Epithelial cell of proximal tubule (primary cell): Measurements from ENCODE around the gene C2orf76. TPM values are rescaled to one million over a fixed set of nuclear protein-coding genes. Genes with fewer than 3 reads are reported as not detected.
A peak's percentile ranks its signal among the peaks of the same experiment; 100 is the strongest.

Experiments
- DNase-seq: peaks from one replicate; pipeline ENCODE4 v3.0.0-alpha.2; 2011; ENCODE audit warnings: low read depth
- H3K4me3 ChIP-seq: 2 replicates; pipeline ENCODE4 v1.5.1; 2011; ENCODE audit warnings: low read depth, mild to moderate bottlenecking, low read length
- CTCF ChIP-seq: conservative IDR thresholded peaks from 2 replicates; pipeline ENCODE4 v1.5.1; 2012; ENCODE audit warnings: low read depth, mild to moderate bottlenecking, low read length
- total RNA-seq: library from RNA; depleted of rRNA; stranded (reverse); fragments of >200 nt; gene quantifications from 2 replicates; pipeline ENCODE4 v1.2.3, GENCODE V29; 2015

Gene C2orf76
- total RNA-seq, 1 donor from 2014 or later, result 9.3 TPM

GRCh38 chr2:119253760-119254600 is 112.7 kb downstream of the C2orf76 start:
- no peak for DNase-seq
- no peak for TF ChIP-seq CTCF
- no peak overlapping the region for H3K4me3 ChIP-seq

- no peak for TF ChIP-seq CTCF
- DNase-seq, result peak; percentile 20
- no peak overlapping the region for H3K4me3 ChIP-seq
These were observed 113.4 kb downstream of the C2orf76 start for GRCh38 chr2:119253114-119253702.

Other genes with a start within 250 kb of the C2orf76 start
- not detected in 2 replicates for gene C1QL2, start 208.1 kb downstream of the C2orf76 start, total RNA-seq
- gene STEAP3, start 143.0 kb downstream of the C2orf76 start, total RNA-seq, result 27.8 and 35.1 TPM in 2 replicates
- 134 and 238 TPM in 2 replicates for gene DBI, start 143 bp upstream of the C2orf76 start, total RNA-seq
- gene TMEM37, start 65.0 kb upstream of the C2orf76 start, total RNA-seq, result 0.36 and 1.2 TPM in 2 replicates
- gene SCTR, start 157.6 kb upstream of the C2orf76 start, total RNA-seq, result not detected in 2 replicates
- 0.80 TPM in 1 of 2 replicates, not detected in the other for gene CFAP221, start 177.6 kb upstream of the C2orf76 start, total RNA-seq